K562 (cell line): Measurements from ENCODE around the gene LDHAL6A. TPM values are rescaled to one million over a fixed set of nuclear protein-coding genes. Genes with fewer than 3 reads are reported as not detected.

Source experiments
- ATAC-seq: fragments of 200-7000 bp; cut with Tn5 transposase; 3 replicates; pipeline ENCODE4 v1.9.1; 2020; ENCODE audit warnings: moderate library complexity
- BruUV-seq: library from RNA; stranded (reverse); fragments of 400-500 nt; replicated peaks from 2 replicates; lab custom pipeline; 2021; lab: Mats Ljungman, UMichigan
- CTCF ChIA-PET: fragments of 300-600 bp; formaldehyde crosslinking; extraction: SDS; loops from one replicate; lab custom pipeline; 2021; ENCODE audit warnings: low intra/inter-chr PET ratio; lab: Yijun Ruan, JAX
- POLR2A ChIA-PET: fragments of 300-600, 350-650 bp; sonication (Branson Sonifier 250); formaldehyde crosslinking; extraction: SDS; loops from one replicate; lab custom pipeline; 2021; ENCODE audit warnings: antibody characterized with exemption, inconsistent platforms; lab: Yijun Ruan, JAX
- DNase-seq, 4 experiments: peaks; one replicate each; pipeline versions ENCODE4 v3.0.0 to v3.0.0-alpha.2; 2011 to 2018; ENCODE audit warnings: low spot score in 3 of 4, mixed read lengths in 3 of 4; ENCODE audit errors: extremely low read depth in 1 of 4
- FAIRE-seq: peaks from 2 replicates; lab custom pipeline; 2011; peaks lifted over from hg19 to GRCh38; lab: Jason Lieb, UNC
- H2AFZ ChIP-seq: 2 replicates; pipeline ENCODE4 v1.6.0; 2011; ENCODE audit warnings: low read depth, low read length, control low read depth, inconsistent platforms
- H3K27ac ChIP-seq: fragments of 200-600 bp; 3 replicates; pipeline ENCODE4 v1.8.0; 2011; ENCODE audit warnings: low read depth, mild to moderate bottlenecking, control low read depth, inconsistent platforms, low read length, moderate library complexity, mixed read lengths; ENCODE audit errors: extremely low read depth
- H3K27me3 ChIP-seq, 2 experiments: fragments of 300-600 bp in 1 of 2; 2 replicates in 1 of 2; 3 replicates in 1 of 2; pipeline versions ENCODE4 v1.6.0 to v1.8.0; 2011; ENCODE audit warnings: inconsistent platforms in 2 of 2, low read length in 2 of 2, mild to moderate bottlenecking in 1 of 2, mixed read lengths in 1 of 2, moderate library complexity in 1 of 2; ENCODE audit not compliant: control insufficient read depth in 2 of 2, insufficient read depth in 2 of 2
- H3K36me3 ChIP-seq: fragments of 300-600 bp; 3 replicates; pipeline ENCODE4 v1.8.0; 2011; ENCODE audit warnings: mild to moderate bottlenecking, low read length, inconsistent platforms; ENCODE audit not compliant: control insufficient read depth, insufficient read depth
- H3K4me1 ChIP-seq, 2 experiments: fragments of 200-600 bp in 1 of 2; replicated peaks in 1 of 2; 2 replicates in 1 of 2; 3 replicates in 1 of 2; pipeline versions ENCODE4 v1.5.1 to v1.8.0; 2011; ENCODE audit warnings: inconsistent platforms in 2 of 2, low read length in 2 of 2, mild to moderate bottlenecking in 1 of 2, mixed read lengths in 1 of 2, moderate library complexity in 1 of 2; ENCODE audit not compliant: control insufficient read depth in 2 of 2, insufficient read depth in 2 of 2
- H3K4me2 ChIP-seq: 2 replicates; pipeline ENCODE4 v1.6.1; 2011; ENCODE audit warnings: low read length, control low read depth, inconsistent platforms, mixed read lengths; ENCODE audit not compliant: insufficient read depth
- H3K4me3 ChIP-seq: fragments of 200-600 bp; sonication (generic), shearing (Covaris generic); 2 replicates; pipeline ENCODE4 v1.5.1; 2016; ENCODE audit warnings: control low read depth, inconsistent platforms
- H3K79me2 ChIP-seq: fragments of 200-600 bp; 3 replicates; pipeline ENCODE4 v1.8.0; 2011; ENCODE audit warnings: low read length, inconsistent platforms; ENCODE audit not compliant: control insufficient read depth, insufficient read depth
- H3K9ac ChIP-seq, 2 experiments: 2 replicates each; pipeline versions ENCODE4 v1.6.0 to v1.6.1; 2011; ENCODE audit warnings: low read depth in 2 of 2, low read length in 2 of 2, control low read depth in 1 of 2, inconsistent platforms in 1 of 2, mild to moderate bottlenecking in 1 of 2, mixed read lengths in 1 of 2; ENCODE audit not compliant: insufficient read depth in 1 of 2
- H3K9me1 ChIP-seq: one replicate; pipeline ENCODE4 v1.6.0; 2011; ENCODE audit warnings: inconsistent platforms, mild to moderate bottlenecking, low read length, moderate library complexity; ENCODE audit not compliant: control insufficient read depth, insufficient read depth
- H3K9me3 ChIP-seq: replicated peaks from 2 replicates; pipeline ENCODE4 v1.5.1; 2011; ENCODE audit warnings: low read depth, low read length, inconsistent platforms; ENCODE audit not compliant: control insufficient read depth, insufficient read depth
- H4K20me1 ChIP-seq: replicated peaks from 2 replicates; pipeline ENCODE4 v1.6.1; 2011; ENCODE audit warnings: low read length, inconsistent platforms, mixed read lengths; ENCODE audit not compliant: control insufficient read depth, insufficient read depth
- FOXK2 ChIP-seq, 2 experiments: fragments of 450-650 bp; IDR thresholded peaks in 1 of 2; conservative IDR thresholded peaks in 1 of 2; 2 replicates each; pipeline ENCODE4 v1.6.1; 2016; ENCODE audit warnings: low read depth in 2 of 2, mild to moderate bottlenecking in 1 of 2
- KAT2B ChIP-seq: IDR thresholded peaks from one replicate; pipeline ENCODE4 v1.6.1; 2012; ENCODE audit warnings: low read depth, mild to moderate bottlenecking, control low read depth, inconsistent platforms, low read length, moderate library complexity
- NFXL1 ChIP-seq: fragments of 450-650 bp; formaldehyde crosslinking; IDR thresholded peaks from 2 replicates; pipeline ENCODE4 v1.4.0; 2021; ENCODE audit warnings: mild to moderate bottlenecking
- SETDB1 ChIP-seq: IDR thresholded peaks from one replicate; pipeline ENCODE4 v1.6.1; 2012; ENCODE audit warnings: low read length, control low read depth, inconsistent platforms
- SMARCB1 ChIP-seq: IDR thresholded peaks from 2 replicates; pipeline ENCODE4 v1.6.1; 2011; ENCODE audit warnings: improper control_type of control experiment, low read depth; ENCODE audit not compliant: insufficient read length
- TAL1 ChIP-seq: fragments of 450-650 bp; IDR thresholded peaks from 2 replicates; pipeline ENCODE4 v1.6.1; 2016; ENCODE audit warnings: mild to moderate bottlenecking
- WGBS: fragments of 100-300 bp; shearing (Covaris generic); methylation state at CpG from one replicate; pipeline ENCODE4 v1.1.6; 2016; ENCODE audit warnings: low coverage, mixed read lengths; ENCODE audit not compliant: insufficient coverage; ENCODE audit errors: missing lambda C conversion rate; 5-methylcytosine and 5-hydroxymethylcytosine counted together
- in situ Hi-C: fragments of 300-500 bp; cut with MboI; formaldehyde crosslinking; loops from 4 replicates; pipeline ENCODE4 v1.15.0; 2018; ENCODE audit warnings: inconsistent platforms, mixed read lengths
- intact Hi-C: fragments of 100-400 bp; cut with micrococcal nuclease; formaldehyde crosslinking; loops from 2 replicates; pipeline ENCODE4 v1.14.2; 2022
- polyA plus RNA-seq, 8 experiments: library from polyadenylated mRNA; depleted of rRNA in 4 of 8; stranded (reverse) in 5 of 8; unstranded in 3 of 8; fragments of >200 nt; fragmentation: Nextera tagmentation in 2 of 8; fragmentation: Illumina TruSeq in 1 of 8; extraction: Ambion mirVana in 2 of 8; extraction: Trizol in 1 of 8; gene quantifications; 2 replicates each; pipeline versions ENCODE4 v1.2.1 to v1.2.3, GENCODE V29; 2011 to 2014; ENCODE audit warnings: inconsistent platforms in 1 of 8, missing spikeins in 1 of 8
- total RNA-seq, 7 experiments: library from RNA; depleted of rRNA in 6 of 7; stranded (reverse); fragments of >200 nt in 6 of 7; fragmentation: Illumina TruSeq in 2 of 7; extraction: Trizol in 2 of 7; gene quantifications; 2 replicates each; pipeline versions ENCODE4 v1.2.1 to v1.2.3, GENCODE V29; 2011 to 2021; ENCODE audit warnings: low replicate concordance in 1 of 7
- TF ChIP-seq, protein P1 (sequence below): fragments of 200-400 bp; formaldehyde crosslinking; IDR thresholded peaks from 2 replicates; pipeline ENCODE4 v1.6.1; 2017; ENCODE audit warnings: mild to moderate bottlenecking, low read depth, low read length, moderate library complexity
- TF ChIP-seq, protein P2 (sequence below), 2 experiments: IDR thresholded peaks; 2 replicates each; pipeline ENCODE4 v1.6.1; 2012; ENCODE audit warnings: improper control_type of control experiment in 2 of 2, low read depth in 2 of 2, low read length in 2 of 2, borderline replicate concordance in 1 of 2
- TF ChIP-seq, protein P3 (sequence below): IDR thresholded peaks from 2 replicates; pipeline ENCODE4 v1.6.1; 2011; ENCODE audit not compliant: insufficient read length; ENCODE audit errors: extremely low read depth
- TF ChIP-seq, protein P4 (sequence below): fragments of 150-350 bp; IDR thresholded peaks from 2 replicates; pipeline ENCODE4 v1.6.1; 2014; ENCODE audit warnings: low read depth, mild to moderate bottlenecking, low read length, borderline replicate concordance

LDHAL6A gene
- total and polyA plus RNA-seq, 9 of the 15 experiments (the other 6 are each of a cell fraction or from before 2014, with no cell fraction given): 0.04 TPM; not detected in 8

DNA sequence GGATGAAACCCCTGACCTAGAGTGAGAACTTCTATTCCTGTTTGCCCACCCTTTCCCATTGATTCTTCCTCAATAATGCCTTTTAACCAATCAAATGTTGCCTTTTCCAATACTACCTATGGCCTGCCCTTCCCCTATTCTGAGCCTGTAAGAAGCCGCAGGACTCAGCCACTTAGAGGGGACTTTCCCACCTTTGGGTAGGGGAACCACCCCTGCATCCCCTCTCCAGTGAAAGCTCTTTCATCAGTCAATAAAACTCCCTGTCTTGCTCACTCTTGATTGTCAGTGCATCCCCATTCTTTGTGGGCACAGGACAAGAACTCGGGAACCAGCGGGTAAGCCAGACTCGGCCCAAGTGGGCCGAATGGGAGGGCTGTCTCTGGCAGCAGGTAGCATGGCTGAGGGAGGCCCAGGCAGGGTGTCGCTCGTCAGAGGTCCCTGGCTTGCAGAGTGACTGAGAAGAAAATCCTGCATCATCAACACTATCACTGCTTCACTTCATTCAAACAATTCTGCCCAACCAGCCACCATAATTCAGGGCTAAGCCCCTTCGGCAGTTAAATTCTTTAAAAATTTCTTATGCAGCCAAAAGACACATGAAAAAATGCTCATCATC, 30.4 kb downstream of the LDHAL6A start (continued):
- TF ChIP-seq, protein P1, sequence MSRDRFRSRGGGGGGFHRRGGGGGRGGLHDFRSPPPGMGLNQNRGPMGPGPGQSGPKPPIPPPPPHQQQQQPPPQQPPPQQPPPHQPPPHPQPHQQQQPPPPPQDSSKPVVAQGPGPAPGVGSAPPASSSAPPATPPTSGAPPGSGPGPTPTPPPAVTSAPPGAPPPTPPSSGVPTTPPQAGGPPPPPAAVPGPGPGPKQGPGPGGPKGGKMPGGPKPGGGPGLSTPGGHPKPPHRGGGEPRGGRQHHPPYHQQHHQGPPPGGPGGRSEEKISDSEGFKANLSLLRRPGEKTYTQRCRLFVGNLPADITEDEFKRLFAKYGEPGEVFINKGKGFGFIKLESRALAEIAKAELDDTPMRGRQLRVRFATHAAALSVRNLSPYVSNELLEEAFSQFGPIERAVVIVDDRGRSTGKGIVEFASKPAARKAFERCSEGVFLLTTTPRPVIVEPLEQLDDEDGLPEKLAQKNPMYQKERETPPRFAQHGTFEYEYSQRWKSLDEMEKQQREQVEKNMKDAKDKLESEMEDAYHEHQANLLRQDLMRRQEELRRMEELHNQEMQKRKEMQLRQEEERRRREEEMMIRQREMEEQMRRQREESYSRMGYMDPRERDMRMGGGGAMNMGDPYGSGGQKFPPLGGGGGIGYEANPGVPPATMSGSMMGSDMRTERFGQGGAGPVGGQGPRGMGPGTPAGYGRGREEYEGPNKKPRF: no peak
- no peak for TF ChIP-seq FOXK2 (conservative IDR thresholded peaks at IDR 0.05 in 1 of 2, IDR thresholded peaks at IDR 0.05 in 1 of 2; ENCODE audit: low read depth in 2 of 2)
- TF ChIP-seq NFXL1 (CRISPR knock-in tag): no peak
- no peak for TF ChIP-seq SETDB1

DNA sequence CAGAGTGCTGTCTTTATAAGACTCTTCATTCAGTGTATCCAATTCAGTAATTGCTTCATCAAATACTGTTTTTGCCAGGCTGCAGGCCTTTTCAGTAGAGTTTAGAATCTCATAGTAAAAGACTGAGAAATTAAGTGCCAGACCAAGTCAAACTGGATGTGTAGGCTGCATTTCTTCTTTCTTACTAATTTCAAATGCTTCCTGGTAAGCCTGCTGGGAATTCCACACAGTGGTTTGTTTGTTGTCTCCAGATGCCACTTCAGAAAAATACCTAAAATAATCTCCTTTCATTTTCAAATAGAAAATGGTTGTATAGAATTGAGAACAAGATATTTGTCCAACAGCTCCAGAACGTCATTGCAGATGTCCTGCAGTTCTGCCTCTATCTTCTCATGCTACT, 34.7 kb downstream of the LDHAL6A start:
- no peak for TF ChIP-seq SMARCB1
- TF ChIP-seq, protein P2, sequence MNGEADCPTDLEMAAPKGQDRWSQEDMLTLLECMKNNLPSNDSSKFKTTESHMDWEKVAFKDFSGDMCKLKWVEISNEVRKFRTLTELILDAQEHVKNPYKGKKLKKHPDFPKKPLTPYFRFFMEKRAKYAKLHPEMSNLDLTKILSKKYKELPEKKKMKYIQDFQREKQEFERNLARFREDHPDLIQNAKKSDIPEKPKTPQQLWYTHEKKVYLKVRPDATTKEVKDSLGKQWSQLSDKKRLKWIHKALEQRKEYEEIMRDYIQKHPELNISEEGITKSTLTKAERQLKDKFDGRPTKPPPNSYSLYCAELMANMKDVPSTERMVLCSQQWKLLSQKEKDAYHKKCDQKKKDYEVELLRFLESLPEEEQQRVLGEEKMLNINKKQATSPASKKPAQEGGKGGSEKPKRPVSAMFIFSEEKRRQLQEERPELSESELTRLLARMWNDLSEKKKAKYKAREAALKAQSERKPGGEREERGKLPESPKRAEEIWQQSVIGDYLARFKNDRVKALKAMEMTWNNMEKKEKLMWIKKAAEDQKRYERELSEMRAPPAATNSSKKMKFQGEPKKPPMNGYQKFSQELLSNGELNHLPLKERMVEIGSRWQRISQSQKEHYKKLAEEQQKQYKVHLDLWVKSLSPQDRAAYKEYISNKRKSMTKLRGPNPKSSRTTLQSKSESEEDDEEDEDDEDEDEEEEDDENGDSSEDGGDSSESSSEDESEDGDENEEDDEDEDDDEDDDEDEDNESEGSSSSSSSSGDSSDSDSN (IDR thresholded peaks at IDR 0.05; ENCODE audit: borderline replicate concordance in 1 of 2, low read depth in 2 of 2, low read length in 2 of 2): no peak
- TF ChIP-seq, protein P3, sequence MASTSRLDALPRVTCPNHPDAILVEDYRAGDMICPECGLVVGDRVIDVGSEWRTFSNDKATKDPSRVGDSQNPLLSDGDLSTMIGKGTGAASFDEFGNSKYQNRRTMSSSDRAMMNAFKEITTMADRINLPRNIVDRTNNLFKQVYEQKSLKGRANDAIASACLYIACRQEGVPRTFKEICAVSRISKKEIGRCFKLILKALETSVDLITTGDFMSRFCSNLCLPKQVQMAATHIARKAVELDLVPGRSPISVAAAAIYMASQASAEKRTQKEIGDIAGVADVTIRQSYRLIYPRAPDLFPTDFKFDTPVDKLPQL: no peak
- TF ChIP-seq, protein P4, sequence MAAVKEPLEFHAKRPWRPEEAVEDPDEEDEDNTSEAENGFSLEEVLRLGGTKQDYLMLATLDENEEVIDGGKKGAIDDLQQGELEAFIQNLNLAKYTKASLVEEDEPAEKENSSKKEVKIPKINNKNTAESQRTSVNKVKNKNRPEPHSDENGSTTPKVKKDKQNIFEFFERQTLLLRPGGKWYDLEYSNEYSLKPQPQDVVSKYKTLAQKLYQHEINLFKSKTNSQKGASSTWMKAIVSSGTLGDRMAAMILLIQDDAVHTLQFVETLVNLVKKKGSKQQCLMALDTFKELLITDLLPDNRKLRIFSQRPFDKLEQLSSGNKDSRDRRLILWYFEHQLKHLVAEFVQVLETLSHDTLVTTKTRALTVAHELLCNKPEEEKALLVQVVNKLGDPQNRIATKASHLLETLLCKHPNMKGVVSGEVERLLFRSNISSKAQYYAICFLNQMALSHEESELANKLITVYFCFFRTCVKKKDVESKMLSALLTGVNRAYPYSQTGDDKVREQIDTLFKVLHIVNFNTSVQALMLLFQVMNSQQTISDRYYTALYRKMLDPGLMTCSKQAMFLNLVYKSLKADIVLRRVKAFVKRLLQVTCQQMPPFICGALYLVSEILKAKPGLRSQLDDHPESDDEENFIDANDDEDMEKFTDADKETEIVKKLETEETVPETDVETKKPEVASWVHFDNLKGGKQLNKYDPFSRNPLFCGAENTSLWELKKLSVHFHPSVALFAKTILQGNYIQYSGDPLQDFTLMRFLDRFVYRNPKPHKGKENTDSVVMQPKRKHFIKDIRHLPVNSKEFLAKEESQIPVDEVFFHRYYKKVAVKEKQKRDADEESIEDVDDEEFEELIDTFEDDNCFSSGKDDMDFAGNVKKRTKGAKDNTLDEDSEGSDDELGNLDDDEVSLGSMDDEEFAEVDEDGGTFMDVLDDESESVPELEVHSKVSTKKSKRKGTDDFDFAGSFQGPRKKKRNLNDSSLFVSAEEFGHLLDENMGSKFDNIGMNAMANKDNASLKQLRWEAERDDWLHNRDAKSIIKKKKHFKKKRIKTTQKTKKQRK: no peak
- no peak for TF ChIP-seq TAL1
- TF ChIP-seq KAT2B: no peak
- no peak overlapping the region for H3K4me2 ChIP-seq
- no peak for ATAC-seq
- peaks cover 20% of the 10 kb centered on the region; the same call in 2 of the 3 replicates for H3K36me3 ChIP-seq
- intact Hi-C loops (no loop called here), in situ Hi-C loops (no loop called here)
- H3K9me3 ChIP-seq: no peaks in the 10 kb centered on the region
- no peaks in the 10 kb centered on the region for H3K9me1 ChIP-seq
- FAIRE-seq: no peak
- peaks cover 4 to 11% of the 10 kb centered on the region in 2 experiments; a peak in 3 of 5 replicates for H3K4me1 ChIP-seq
- ChIA-PET CTCF (no interaction called here), POLR2A (interaction anchor here (0.7 to 1.5 kb wide), 5 partner anchors 11 to 379 kb away, joined by 3 to 4 read pairs (median 4); partner anchors contain the start of gene HPS5)
- no TSS peak for BruUV-seq
- DNase-seq: no peak
- no peaks in the 10 kb centered on the region for H3K27me3 ChIP-seq
- H3K9ac ChIP-seq: no peak overlapping the region
- 93% methylated on average over 1 of the region's 1 CpG for WGBS
- no peak overlapping the region for H2AFZ ChIP-seq
- no peaks in the 10 kb centered on the region for H3K79me2 ChIP-seq
- no peak overlapping the region for H3K4me3 ChIP-seq
- peaks cover 10% of the 10 kb centered on the region; the same call in 1 of the 2 replicates for H4K20me1 ChIP-seq
- no peak overlapping the region for H3K27ac ChIP-seq
